BJ (cell line): ENCODE data around the gene STIM2. TPM values are rescaled to one million over a fixed set of nuclear protein-coding genes. Genes with fewer than 3 reads are reported as not detected.

Experiments used
- CTCF ChIA-PET: fragments of 350-600 bp; formaldehyde crosslinking; extraction: SDS; loops from one replicate; lab custom pipeline; 2021; ENCODE audit warnings: antibody characterized with exemption, inconsistent platforms; lab: Yijun Ruan, JAX
- POLR2A ChIA-PET: fragments of 300-600 bp; sonication (Branson Sonifier 250); formaldehyde crosslinking; extraction: SDS; loops from one replicate; lab custom pipeline; 2021; ENCODE audit warnings: antibody characterized with exemption; lab: Charles Lee
- DNase-seq: peaks from one replicate; pipeline ENCODE4 v3.0.0-alpha.2; 2011; ENCODE audit warnings: low read depth
- H3K27me3 ChIP-seq: 2 replicates; pipeline ENCODE4 v1.6.0; 2011; ENCODE audit warnings: low read length; ENCODE audit not compliant: control insufficient read depth, insufficient read depth
- H3K36me3 ChIP-seq: 2 replicates; pipeline ENCODE4 v1.5.1; 2011; ENCODE audit warnings: low read length; ENCODE audit not compliant: control insufficient read depth, insufficient read depth
- H3K4me3 ChIP-seq: 2 replicates; pipeline ENCODE4 v1.5.1; 2011; ENCODE audit warnings: low read depth, mild to moderate bottlenecking, control low read depth, low read length
- CTCF ChIP-seq: IDR thresholded peaks from 2 replicates; pipeline ENCODE4 v1.5.1; 2011; ENCODE audit warnings: low read depth, mild to moderate bottlenecking, control low read depth, inconsistent platforms, low read length, moderate library complexity; ENCODE audit not compliant: insufficient read depth
- polyA plus RNA-seq: library from polyadenylated mRNA; depleted of rRNA; stranded (reverse); fragments of >200 nt; gene quantifications from 2 replicates; pipeline ENCODE4 v1.2.3, GENCODE V29; 2011

The STIM2 gene
- polyA plus RNA-seq, 1 experiment: 17.8 TPM

- H3K36me3 ChIP-seq: no peaks in the 10 kb centered on the region
- ChIA-PET POLR2A (interaction anchor here (0.6 to 0.7 kb wide), 3 partner anchors 138 to 177 kb away, joined by 4 to 27 read pairs (median 5); no protein-coding TSS in a partner anchor), CTCF (interaction anchor here (0.9 to 1.4 kb wide), 6 partner anchors 9 to 888 kb away, joined by 3 to 5 read pairs (median 3); no protein-coding TSS in a partner anchor)
- no peak for TF ChIP-seq CTCF
- H3K27me3 ChIP-seq: no peaks in the 10 kb centered on the region
- DNase-seq: no peak
- H3K4me3 ChIP-seq: peak overlapping the region; percentile 80
Measured at GRCh38 chr4:26860922-26861433, 337 bp downstream of the STIM2 start.

- CTCF ChIA-PET: interaction anchor here (0.9 to 1.1 kb wide), 4 partner anchors 10 to 888 kb away, joined by 3 to 5 read pairs (median 3); no protein-coding TSS in a partner anchor
- H3K36me3 ChIP-seq: no peaks in the 10 kb centered on the region
- DNase-seq: no peak
- H3K27me3 ChIP-seq: no peaks in the 10 kb centered on the region
- POLR2A ChIA-PET: interaction anchor here (0.6 to 0.7 kb wide), 2 partner anchors 139 to 176 kb away, joined by 5 to 27 read pairs; no protein-coding TSS in a partner anchor
- no peak for TF ChIP-seq CTCF
- peak overlapping the region; percentile 80 for H3K4me3 ChIP-seq
Measured at GRCh38 chr4:26861434-26862186, 969 bp downstream of the STIM2 start.

GRCh38 chr4:26862381-26862915 is 1.8 kb downstream of the STIM2 start:
- Histone ChIP-seq H3K36me3 (no peaks in the 10 kb centered on the region), H3K27me3 (no peaks in the 10 kb centered on the region), H3K4me3 (peak overlapping the region; percentile 80)
- no peak for TF ChIP-seq CTCF
- POLR2A ChIA-PET: no interaction called here
- DNase-seq: no peak
- CTCF ChIA-PET: no interaction called here

DNA sequence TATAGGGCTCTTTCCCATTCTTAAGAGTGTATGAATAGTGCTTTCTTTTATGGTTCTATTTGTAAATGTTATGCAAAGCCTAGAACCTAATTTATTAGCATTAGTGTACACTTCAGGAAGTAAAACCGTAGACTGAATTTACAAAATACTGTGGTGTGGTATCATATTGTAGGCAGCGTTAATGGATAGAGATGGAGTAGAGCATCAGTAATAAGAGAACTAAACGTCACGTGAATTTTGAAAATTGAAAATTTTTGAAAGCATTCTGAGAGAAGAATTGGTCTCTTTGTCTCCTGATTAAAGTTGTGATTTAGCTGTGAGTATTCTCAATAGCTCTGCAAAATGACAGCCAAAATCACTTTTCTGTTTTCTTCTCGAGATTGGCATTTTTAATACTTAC is 2.9 kb downstream of the STIM2 start:
- ChIA-PET POLR2A (no interaction called here), CTCF (interaction anchor here (1.0 kb wide), 1 partner anchor 108 kb away, joined by 4 read pairs; no protein-coding TSS in a partner anchor)
- Histone ChIP-seq H3K27me3 (no peaks in the 10 kb centered on the region), H3K4me3 (no peak overlapping the region), H3K36me3 (no peaks in the 10 kb centered on the region)
- no peak for TF ChIP-seq CTCF
- DNase-seq: no peak

GRCh38 chr4:26864899-26865298 is 4.3 kb downstream of the STIM2 start:
- no peak for DNase-seq
- Histone ChIP-seq H3K4me3 (no peak overlapping the region), H3K27me3 (no peaks in the 10 kb centered on the region), H3K36me3 (no peaks in the 10 kb centered on the region)
- no peak for TF ChIP-seq CTCF
- ChIA-PET POLR2A (no interaction called here), CTCF (no interaction called here)
